ENCODE data around the gene ALDOB.
A peak's percentile ranks its signal among the peaks of the same experiment; 100 is the strongest.

The ALDOB gene

GRCh38 chr9:101455656-101456240 lies 20.2 kb upstream of the ALDOB start:
- DNase-seq (ENCODE audit: low spot score), result no peak

DNA sequence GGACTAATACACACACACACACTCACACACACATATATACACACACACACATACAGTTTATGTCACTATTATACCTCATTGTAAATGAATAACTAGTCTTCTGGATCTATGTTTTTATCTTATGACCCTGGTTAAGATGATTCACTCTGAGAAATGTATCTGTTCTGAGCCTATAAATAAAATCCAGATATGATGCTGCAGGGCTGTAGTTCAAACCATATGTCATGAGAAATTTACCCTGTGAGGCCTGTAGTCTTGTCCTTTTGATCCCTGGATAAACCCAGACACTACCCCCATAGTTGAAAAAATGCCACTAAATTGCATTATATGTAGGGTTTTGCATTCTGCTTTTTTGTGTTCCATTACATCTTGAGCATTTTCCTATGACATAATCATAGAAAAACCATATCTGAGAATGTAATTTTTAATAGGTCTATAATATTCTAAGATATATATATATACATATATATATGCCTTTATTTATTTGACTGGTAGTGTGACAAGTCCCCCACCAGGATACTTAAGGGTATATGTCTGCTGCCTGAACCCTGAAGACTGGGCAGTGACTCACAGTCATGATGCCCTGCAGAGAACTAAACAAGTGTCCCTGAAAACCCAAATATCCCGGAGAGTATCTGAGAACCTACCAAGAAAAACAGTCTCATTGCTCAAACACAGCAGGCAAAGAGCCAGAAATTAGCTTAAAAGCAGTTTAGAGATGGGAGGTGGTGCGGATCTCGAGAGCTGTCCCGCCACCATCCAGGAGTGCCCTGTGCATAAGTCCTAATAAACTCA lies 18.4 kb upstream of the ALDOB start:
- no peak for DNase-seq (ENCODE audit: low spot score)

DNA sequence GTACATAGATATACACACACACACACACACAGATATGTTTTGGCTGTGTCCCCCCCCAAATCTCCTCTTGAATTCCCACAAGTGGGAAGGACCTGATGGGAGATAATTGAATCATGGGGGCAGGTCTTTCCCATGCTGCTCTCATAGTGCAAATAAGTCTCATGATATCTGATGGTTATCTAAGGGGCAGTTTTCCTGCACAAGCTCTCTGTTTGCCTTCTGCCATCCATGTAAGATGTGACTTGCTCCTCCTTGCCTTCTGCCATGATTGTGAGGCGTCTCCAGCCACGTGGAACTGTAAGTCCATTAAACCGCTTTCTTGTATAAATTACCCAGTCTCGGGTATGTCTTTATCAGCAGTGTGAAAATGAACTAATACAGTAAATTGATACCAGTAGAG lies 15.9 kb upstream of the ALDOB start:
- DNase-seq (ENCODE audit: low spot score), result no peak

DNA sequence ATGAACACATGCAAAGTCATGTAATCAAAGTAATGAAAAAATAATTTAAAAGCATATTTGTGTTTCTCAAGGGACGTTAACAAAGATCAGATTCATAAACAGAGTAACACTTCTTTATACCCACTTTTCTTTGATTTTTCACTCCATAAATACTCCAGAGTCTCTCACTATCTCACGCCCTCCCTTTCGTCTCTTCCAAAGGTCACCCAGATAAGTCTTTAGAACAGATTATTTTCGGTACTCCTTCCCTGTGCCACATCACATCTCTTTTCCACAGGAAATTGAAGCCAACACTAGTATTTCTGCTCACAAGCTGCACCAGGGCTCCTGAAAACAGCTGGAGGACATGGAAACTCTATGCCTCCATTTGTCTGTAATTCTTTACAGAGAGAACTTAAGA lies 15.4 kb upstream of the ALDOB start:
- no peak for DNase-seq (ENCODE audit: low spot score)

- DNase-seq (ENCODE audit: low spot score), result peak; percentile 67
These were observed 13.6 kb upstream of the ALDOB start for GRCh38 chr9:101449071-101449721.

GRCh38 chr9:101448680-101449070 lies 13.1 kb upstream of the ALDOB start:
- no peak for DNase-seq (ENCODE audit: low spot score)

DNA sequence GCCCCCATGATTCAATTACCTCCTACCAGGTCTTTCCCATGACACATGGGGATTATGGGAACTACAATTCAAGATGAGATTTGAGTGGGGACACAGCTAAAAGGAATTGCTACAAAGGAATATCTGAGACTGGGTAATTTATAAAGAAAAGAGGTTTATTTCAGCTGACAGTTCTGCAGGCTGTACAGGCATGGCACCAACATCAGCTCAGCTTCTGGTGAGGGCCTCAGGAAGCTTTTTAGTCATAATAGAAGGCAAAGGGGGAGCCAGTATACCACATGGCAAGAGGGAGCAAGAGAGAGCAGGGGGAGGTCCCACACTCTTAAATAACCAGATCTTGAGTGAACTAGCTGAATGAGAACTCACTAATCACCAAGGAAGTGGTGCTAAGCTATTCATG lies 11.2 kb upstream of the ALDOB start:
- DNase-seq (ENCODE audit: low spot score), result no peak

- peak; percentile 26 for DNase-seq (ENCODE audit: low spot score)
These were observed 9.9 kb upstream of the ALDOB start for GRCh38 chr9:101445353-101446029.

DNA sequence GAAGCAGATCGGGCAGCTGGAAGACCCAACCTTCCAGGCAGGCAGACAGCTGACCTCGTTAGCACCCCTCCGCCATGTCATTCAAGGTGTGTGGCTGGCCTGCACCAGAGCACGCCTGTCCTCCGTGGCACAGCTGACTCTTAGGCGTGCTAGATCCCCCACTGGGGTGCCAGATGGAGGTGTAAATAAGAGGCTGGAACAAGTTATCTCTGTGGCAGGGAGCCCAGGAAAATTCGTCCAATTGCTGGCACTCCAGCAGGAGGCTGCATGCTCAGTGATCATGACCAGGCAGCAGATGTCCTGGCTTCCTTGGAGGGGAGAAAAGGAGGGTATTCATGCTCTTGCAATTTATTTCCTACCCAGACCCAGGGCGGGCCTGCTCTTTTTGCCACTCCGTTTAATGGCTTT lies 7.8 kb upstream of the ALDOB start:
- DNase-seq (ENCODE audit: low spot score), result no peak

GRCh38 chr9:101442736-101443135 lies 7.2 kb upstream of the ALDOB start:
- no peak for DNase-seq (ENCODE audit: low spot score)

DNA sequence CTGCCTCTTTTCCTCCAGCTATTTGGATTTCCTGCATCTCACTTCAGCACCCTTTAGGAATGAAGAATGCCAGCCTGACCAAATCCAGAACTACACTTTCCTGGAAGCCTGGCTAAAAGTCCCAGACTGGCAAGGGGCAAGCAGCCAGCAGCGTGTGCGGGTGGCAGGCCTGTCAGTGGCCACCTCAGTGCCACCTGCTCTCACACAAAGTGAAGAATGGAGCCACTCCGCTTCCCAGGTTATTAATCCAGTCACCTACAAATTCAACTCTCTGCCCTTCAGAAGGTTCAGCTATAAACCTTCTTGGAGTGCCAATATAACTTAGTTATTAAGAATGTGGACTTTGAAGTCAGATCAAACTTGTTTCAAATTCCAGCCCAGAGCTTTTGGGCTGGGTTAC lies 6.7 kb upstream of the ALDOB start:
- DNase-seq (ENCODE audit: low spot score), result no peak

GRCh38 chr9:101440714-101441230 lies 5.2 kb upstream of the ALDOB start:
- peak; percentile 20 for DNase-seq (ENCODE audit: low spot score)

GRCh38 chr9:101438523-101438922 lies 2.9 kb upstream of the ALDOB start:
- no peak for DNase-seq (ENCODE audit: low spot score)

DNA sequence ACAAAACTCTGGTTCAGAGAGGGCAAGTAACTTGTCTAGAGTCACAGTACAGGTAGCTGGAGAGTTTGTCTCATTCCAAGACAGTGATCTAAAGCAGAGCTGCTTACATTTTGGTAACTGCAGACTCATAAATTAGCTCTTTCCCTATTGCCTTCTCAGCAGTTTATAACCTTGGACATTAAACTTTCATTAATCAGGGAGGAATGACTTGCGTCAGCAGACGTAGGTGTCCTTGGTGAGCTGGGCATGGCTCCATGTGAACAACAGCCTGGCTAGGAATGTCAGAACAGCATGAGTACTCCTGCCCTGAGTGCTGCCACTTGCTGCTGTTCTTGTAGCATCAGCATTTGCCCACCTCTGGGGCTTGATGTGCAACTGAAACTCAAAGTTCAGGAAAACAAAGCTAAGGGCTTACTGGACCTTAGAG lies 2.2 kb upstream of the ALDOB start:
- no peak for DNase-seq (ENCODE audit: low spot score)

DNA sequence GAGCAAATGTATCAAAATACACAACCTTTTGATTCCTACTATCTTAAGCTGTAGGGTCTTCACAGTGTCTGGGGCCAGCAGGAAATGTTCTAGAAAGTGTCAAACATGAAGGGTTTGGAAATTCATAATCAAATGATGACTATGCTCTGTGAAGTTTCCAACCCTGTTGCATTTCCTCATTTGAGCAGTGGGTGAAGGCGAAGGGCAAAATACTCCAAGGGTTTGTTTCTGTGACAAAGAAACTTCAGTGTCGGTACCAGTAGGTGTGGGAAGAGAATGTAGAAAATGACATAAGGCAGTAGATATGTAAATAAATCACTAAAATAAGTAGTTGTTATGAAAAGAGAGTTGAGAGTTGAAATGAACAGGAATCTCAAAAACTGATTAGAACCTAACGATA lies 576 bp downstream of the ALDOB start:
- DNase-seq (ENCODE audit: low spot score), result no peak

- DNase-seq (ENCODE audit: low spot score), result peak; percentile 40
These were observed 2.3 kb downstream of the ALDOB start for GRCh38 chr9:101433229-101433628.

DNA sequence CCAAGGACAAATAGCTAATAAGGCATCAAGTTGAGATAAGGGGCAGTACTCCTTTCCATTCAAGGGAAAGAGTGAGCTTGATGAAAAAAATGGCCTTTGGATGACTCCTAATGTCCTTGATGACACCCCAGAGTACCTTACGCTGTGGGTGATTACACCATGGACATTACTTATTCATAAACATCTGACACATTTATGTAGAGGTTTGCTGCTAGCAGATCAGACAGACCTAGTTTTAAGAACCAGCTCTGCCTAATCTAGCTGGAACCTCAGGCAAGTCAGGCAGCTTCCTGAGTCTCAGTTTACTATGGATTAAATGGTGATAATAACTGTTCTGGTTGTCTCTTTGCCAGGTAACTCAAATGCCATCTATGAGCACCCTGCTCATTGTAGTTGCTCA lies 2.8 kb downstream of the ALDOB start:
- DNase-seq (ENCODE audit: low spot score), result no peak

DNA sequence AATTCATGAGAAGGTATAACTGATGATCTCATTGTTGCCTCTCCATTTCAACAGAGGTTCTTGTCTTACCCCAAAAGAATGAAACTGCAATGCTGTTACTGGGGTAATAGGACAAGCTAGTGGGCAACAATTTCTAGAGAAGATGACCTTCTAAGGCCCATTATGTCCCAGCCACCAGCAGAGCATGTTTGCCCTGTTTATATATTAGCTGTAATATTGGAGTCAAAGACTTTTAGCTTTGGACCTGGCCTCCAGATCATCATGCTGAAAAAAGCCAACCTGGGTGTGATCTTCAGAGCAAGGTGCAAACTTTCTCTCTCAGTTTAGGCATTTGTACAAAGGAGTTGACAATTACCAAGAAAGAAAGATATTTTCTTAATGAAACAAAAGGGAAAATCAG lies 3.4 kb downstream of the ALDOB start:
- DNase-seq (ENCODE audit: low spot score), result no peak

DNA sequence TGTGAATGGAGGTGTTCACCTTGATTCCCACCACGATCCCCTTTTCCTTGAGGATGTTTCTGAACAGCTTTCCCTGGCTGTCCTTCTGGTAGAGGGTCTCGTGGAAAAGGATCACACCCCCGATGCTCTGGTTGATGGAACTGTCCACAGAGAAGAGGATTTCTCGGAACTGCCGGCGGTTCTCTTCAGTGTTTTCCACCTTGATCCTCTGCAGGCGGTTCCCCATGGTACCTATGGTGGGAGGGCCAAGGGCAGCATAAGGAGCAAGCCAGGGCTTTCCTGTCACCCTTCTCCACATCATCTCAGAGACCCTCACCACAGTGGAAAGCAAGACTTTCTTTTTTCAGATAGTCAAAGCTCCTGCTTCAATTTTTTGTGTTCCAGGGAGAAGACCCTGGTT lies 5.8 kb downstream of the ALDOB start:
- no peak for DNase-seq (ENCODE audit: low spot score)

DNA sequence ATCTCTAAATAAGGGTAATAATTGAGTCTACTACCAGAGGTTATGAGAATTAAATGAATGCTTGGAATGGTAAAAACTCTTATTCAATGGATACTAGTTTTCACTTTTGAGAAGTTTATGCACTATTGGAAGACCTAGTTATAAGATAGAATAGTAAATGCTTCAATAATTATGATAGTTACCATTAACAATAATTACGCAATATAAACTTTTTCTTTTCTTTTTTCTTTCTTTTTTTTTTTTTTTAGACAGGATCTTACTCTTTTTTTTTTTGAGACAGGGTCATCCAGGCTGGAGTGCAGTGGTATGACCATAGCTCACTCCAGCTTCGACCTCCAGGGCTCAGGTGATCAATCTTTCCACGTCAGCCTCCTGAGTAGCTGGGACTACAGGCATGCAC lies 6.7 kb downstream of the ALDOB start:
- DNase-seq (ENCODE audit: low spot score), result no peak

DNA sequence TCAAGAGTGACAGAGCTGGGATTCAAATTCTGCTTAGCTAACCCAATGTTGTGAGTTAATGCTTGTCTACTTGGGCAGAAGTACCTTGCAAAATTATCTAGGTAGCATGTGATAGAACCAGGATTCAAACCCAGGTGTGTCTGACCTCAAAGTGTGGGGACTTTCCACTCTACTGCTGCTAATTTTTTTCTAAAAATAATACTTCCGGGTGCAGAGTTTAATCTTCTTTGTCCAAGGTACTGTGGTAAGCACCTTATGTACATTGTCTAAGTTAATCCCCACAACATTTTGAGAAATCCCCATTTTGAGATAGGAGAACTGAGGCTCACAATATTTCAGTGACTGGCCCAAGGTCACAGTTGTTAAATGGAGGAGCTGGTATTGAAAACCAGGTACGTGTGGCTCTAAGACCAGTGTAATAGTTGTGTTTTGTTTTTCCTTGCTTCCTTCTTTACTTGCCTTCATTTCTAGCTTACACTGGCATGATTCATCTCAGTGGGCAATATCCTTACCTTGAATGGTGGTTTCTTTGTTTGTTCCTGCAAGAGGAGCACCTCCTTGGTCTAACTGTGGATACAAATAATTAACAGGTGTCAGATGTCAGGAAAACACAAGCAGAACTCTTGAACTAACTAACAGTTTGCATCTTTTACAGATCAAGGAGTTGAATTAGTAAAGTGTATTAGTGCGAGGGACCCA lies 7.5 kb downstream of the ALDOB start:
- no peak for DNase-seq (ENCODE audit: low spot score)

GRCh38 chr9:101427358-101427757 lies 8.2 kb downstream of the ALDOB start:
- DNase-seq (ENCODE audit: low spot score), result no peak

All from HuH-7 (cell line).